NCI-H510A treated with DMSO at 0.1 percent for 48 hours (cell line): ENCODE results near the gene KCNK17.

ENCODE experiments used
- DNase-seq: peaks from one replicate; lab custom pipeline; 2025; lab: John Stamatoyannopoulos, UW

Gene KCNK17

GRCh38 chr6:39335780-39336545, 21.7 kb upstream of the KCNK17 start:
- no peak for DNase-seq

GRCh38 chr6:39333644-39334438, 19.6 kb upstream of the KCNK17 start:
- DNase-seq, result no peak

GRCh38 chr6:39330476-39330875, 16.3 kb upstream of the KCNK17 start:
- DNase-seq, result peak; percentile 87

GRCh38 chr6:39330057-39330456, 15.8 kb upstream of the KCNK17 start:
- DNase-seq, result peak; percentile 64

GRCh38 chr6:39328066-39328465, 13.8 kb upstream of the KCNK17 start:
- no peak for DNase-seq

GRCh38 chr6:39327507-39327906, 13.3 kb upstream of the KCNK17 start:
- DNase-seq, result peak; percentile 54

- DNase-seq, result peak; percentile 63
Observed at GRCh38 chr6:39322306-39322850, 8.2 kb upstream of the KCNK17 start, which contains the start of gene KCNK16. Gene KCNK16, minus strand, starts transcription at chr6:39322702. Its CDS starts 162 bp downstream, at chr6:39322540.

- DNase-seq, result no peak
Observed at GRCh38 chr6:39321761-39322160, 7.5 kb upstream of the KCNK17 start.

- no peak for DNase-seq
Observed at GRCh38 chr6:39320363-39320984, 6.3 kb upstream of the KCNK17 start.

- no peak for DNase-seq
Observed at GRCh38 chr6:39319621-39320362, 5.6 kb upstream of the KCNK17 start.

GRCh38 chr6:39317256-39317655, 3.0 kb upstream of the KCNK17 start:
- DNase-seq, result no peak

- DNase-seq, result no peak
Observed at GRCh38 chr6:39313526-39314272, 520 bp downstream of the KCNK17 start.

- no peak for DNase-seq
Observed at GRCh38 chr6:39312912-39313525, 1.2 kb downstream of the KCNK17 start.

- no peak for DNase-seq
Observed at GRCh38 chr6:39310542-39310941, 3.7 kb downstream of the KCNK17 start.

- peak; percentile 87 for DNase-seq
Observed at GRCh38 chr6:39309942-39310531, 4.2 kb downstream of the KCNK17 start.

- no peak for DNase-seq
Observed at GRCh38 chr6:39307462-39307861, 6.8 kb downstream of the KCNK17 start.

- no peak for DNase-seq
Observed at GRCh38 chr6:39304951-39305350, 9.3 kb downstream of the KCNK17 start.

- DNase-seq, result no peak
Observed at GRCh38 chr6:39303425-39304153, 10.6 kb downstream of the KCNK17 start.

- DNase-seq, result peak; percentile 88
Observed at GRCh38 chr6:39302669-39303424, 11.4 kb downstream of the KCNK17 start.
